HEK293 (cell line): ENCODE measurements around the gene TMEM88.

Source experiments
- BCL11B ChIP-seq: fragments of 450-650 bp; formaldehyde crosslinking; IDR thresholded peaks from 2 replicates; pipeline ENCODE4 v1.5.1; 2016; ENCODE audit warnings: low read depth, missing biosample characterization, missing genetic modification characterization
- CTCF ChIP-seq: fragments of 450-650 bp; formaldehyde crosslinking; IDR thresholded peaks from 2 replicates; pipeline ENCODE4 v1.5.1; 2016; ENCODE audit warnings: missing biosample characterization, missing genetic modification characterization
- FEZF1 ChIP-seq: fragments of 450-650 bp; formaldehyde crosslinking; IDR thresholded peaks from 2 replicates; pipeline ENCODE4 v1.5.1; 2016; ENCODE audit warnings: missing biosample characterization, missing genetic modification characterization
- PATZ1 ChIP-seq: fragments of 450-650 bp; formaldehyde crosslinking; IDR thresholded peaks from 2 replicates; pipeline ENCODE4 v1.5.1; 2016; ENCODE audit warnings: missing biosample characterization, missing genetic modification characterization
- PRDM6 ChIP-seq: fragments of 450-650 bp; formaldehyde crosslinking; IDR thresholded peaks from 2 replicates; pipeline ENCODE4 v1.5.1; 2017; ENCODE audit warnings: missing biosample characterization, missing genetic modification characterization
- SP7 ChIP-seq: fragments of 450-650 bp; formaldehyde crosslinking; IDR thresholded peaks from 2 replicates; pipeline ENCODE4 v1.5.1; 2016; ENCODE audit warnings: missing biosample characterization, missing genetic modification characterization
- YY2 ChIP-seq: fragments of 450-650 bp; formaldehyde crosslinking; IDR thresholded peaks from 2 replicates; pipeline ENCODE4 v1.5.1; 2016; ENCODE audit warnings: missing biosample characterization, missing genetic modification characterization
- ZBTB7A ChIP-seq: fragments of 450-650 bp; formaldehyde crosslinking; IDR thresholded peaks from 2 replicates; pipeline ENCODE4 v1.5.1; 2016; ENCODE audit warnings: low read depth, missing biosample characterization, missing genetic modification characterization
- ZBTB8A ChIP-seq: fragments of 450-650 bp; formaldehyde crosslinking; IDR thresholded peaks from 2 replicates; pipeline ENCODE4 v1.5.1; 2016; ENCODE audit warnings: missing biosample characterization, missing genetic modification characterization
- ZFP41 ChIP-seq: fragments of 450-650 bp; formaldehyde crosslinking; IDR thresholded peaks from 2 replicates; pipeline ENCODE4 v1.5.1; 2016; ENCODE audit warnings: missing biosample characterization, missing genetic modification characterization, borderline replicate concordance
- ZNF16 ChIP-seq: fragments of 450-650 bp; formaldehyde crosslinking; IDR thresholded peaks from 2 replicates; pipeline ENCODE4 v1.5.1; 2016; ENCODE audit warnings: low read depth, missing biosample characterization, missing genetic modification characterization
- ZNF174 ChIP-seq: fragments of 450-650 bp; formaldehyde crosslinking; IDR thresholded peaks from 2 replicates; pipeline ENCODE4 v1.5.0; 2017; ENCODE audit warnings: missing biosample characterization, mild to moderate bottlenecking, missing genetic modification characterization
- ZNF2 ChIP-seq: fragments of 450-650 bp; formaldehyde crosslinking; IDR thresholded peaks from 2 replicates; pipeline ENCODE4 v1.5.1; 2016; ENCODE audit warnings: missing biosample characterization, missing genetic modification characterization
- ZNF214 ChIP-seq: fragments of 450-650 bp; formaldehyde crosslinking; IDR thresholded peaks from 2 replicates; pipeline ENCODE4 v1.5.1; 2017; ENCODE audit warnings: missing biosample characterization, mild to moderate bottlenecking, missing genetic modification characterization, borderline replicate concordance
- ZNF274 ChIP-seq, 2 experiments: fragments of 200-500 bp in 1 of 2; fragments of 450-650 bp in 1 of 2; sonication (Bioruptor generic) in 1 of 2; formaldehyde crosslinking in 1 of 2; IDR thresholded peaks; 2 replicates each; pipeline versions ENCODE4 v1.5.1 to v1.6.1; 2014 to 2016; ENCODE audit warnings: borderline replicate concordance in 1 of 2, inconsistent platforms in 1 of 2, low read length in 1 of 2, missing biosample characterization in 1 of 2, missing genetic modification characterization in 1 of 2
- ZNF311 ChIP-seq: fragments of 450-650 bp; formaldehyde crosslinking; IDR thresholded peaks from 2 replicates; pipeline ENCODE4 v1.5.1; 2017; ENCODE audit warnings: missing biosample characterization, missing genetic modification characterization, borderline replicate concordance
- ZNF37A ChIP-seq: fragments of 450-650 bp; IDR thresholded peaks from 2 replicates; pipeline ENCODE4 v1.5.1; 2018; ENCODE audit warnings: missing biosample characterization, missing genetic modification characterization
- ZNF416 ChIP-seq: fragments of 450-650 bp; formaldehyde crosslinking; IDR thresholded peaks from 2 replicates; pipeline ENCODE4 v1.5.1; 2016; ENCODE audit warnings: missing biosample characterization, missing genetic modification characterization
- ZNF423 ChIP-seq: fragments of 450-650 bp; formaldehyde crosslinking; IDR thresholded peaks from 2 replicates; pipeline ENCODE4 v1.5.1; 2016; ENCODE audit warnings: missing biosample characterization, missing genetic modification characterization
- ZNF426 ChIP-seq: fragments of 450-650 bp; formaldehyde crosslinking; IDR thresholded peaks from 2 replicates; pipeline ENCODE4 v1.5.1; 2017; ENCODE audit warnings: missing biosample characterization, missing genetic modification characterization, mild to moderate bottlenecking, inconsistent platforms, moderate library complexity
- ZNF473 ChIP-seq: fragments of 450-650 bp; formaldehyde crosslinking; IDR thresholded peaks from 2 replicates; pipeline ENCODE4 v1.5.1; 2017; ENCODE audit warnings: missing biosample characterization, missing genetic modification characterization
- ZNF660 ChIP-seq: fragments of 450-650 bp; IDR thresholded peaks from 2 replicates; pipeline ENCODE4 v1.5.1; 2018; ENCODE audit warnings: missing biosample characterization, mild to moderate bottlenecking, missing genetic modification characterization
- ZNF76 ChIP-seq: fragments of 450-650 bp; formaldehyde crosslinking; IDR thresholded peaks from 2 replicates; pipeline ENCODE4; 2016; ENCODE audit warnings: low read depth, missing biosample characterization, missing genetic modification characterization, borderline replicate concordance
- ZSCAN30 ChIP-seq: fragments of 450-650 bp; IDR thresholded peaks from 2 replicates; pipeline ENCODE4 v1.5.1; 2018; ENCODE audit warnings: missing biosample characterization, mild to moderate bottlenecking, missing genetic modification characterization, moderate library complexity
- TF ChIP-seq, protein P1 (sequence below): fragments of 450-650 bp; formaldehyde crosslinking; IDR thresholded peaks from 2 replicates; pipeline ENCODE4 v1.5.1; 2016; ENCODE audit warnings: missing biosample characterization, missing genetic modification characterization
- TF ChIP-seq, protein P2 (sequence below): fragments of 450-650 bp; formaldehyde crosslinking; conservative IDR thresholded peaks from 2 replicates; pipeline ENCODE4 v1.5.1; 2016; ENCODE audit warnings: low read depth, missing biosample characterization, missing genetic modification characterization
- TF ChIP-seq, protein P3 (sequence below): fragments of 450-650 bp; formaldehyde crosslinking; IDR thresholded peaks from 2 replicates; pipeline ENCODE4 v1.5.1; 2016; ENCODE audit warnings: missing biosample characterization, missing genetic modification characterization

TMEM88 gene

DNA sequence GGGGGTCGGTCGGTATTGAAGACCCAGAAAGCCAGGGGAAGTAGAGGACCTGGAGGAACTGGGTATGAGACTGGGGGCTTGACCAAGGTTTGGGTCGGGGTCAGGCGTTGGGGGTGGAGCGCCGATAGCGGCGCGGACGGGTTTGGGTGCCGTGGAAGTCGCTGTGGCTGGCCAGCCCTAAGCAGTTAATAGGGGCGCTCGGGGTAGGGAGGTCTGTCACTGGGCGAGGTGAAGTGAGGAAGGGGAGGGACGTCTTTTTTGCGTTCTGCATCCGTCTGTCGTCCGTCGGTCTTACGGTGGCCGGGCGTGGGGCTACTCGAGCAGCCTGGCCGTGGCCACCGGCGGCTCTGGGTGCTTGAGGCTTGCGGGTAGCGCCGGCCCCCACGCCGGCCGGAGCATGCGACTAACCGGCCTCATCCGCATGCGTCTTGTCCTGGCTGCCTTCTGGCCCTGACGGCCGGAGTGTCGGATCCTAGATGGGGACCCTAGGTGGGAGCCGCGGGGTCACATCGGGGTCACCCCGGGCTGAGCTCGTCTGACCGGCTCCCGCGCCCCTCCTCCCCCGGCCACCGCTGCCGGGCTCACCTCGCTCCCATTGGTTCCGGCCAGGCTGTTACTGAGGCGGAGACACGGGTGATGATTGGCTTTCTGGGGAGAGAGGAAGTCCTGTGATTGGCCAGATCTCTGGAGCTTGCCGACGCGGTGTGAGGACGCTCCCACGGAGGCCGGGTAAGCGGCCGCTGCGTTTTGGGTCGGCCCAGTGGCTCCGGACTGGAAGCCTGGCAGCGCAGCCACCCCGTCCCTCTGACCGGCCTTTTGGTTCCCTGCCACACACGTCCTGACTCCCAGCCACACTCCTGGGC is 10.3 kb upstream of the TMEM88 start (continued):
- TF ChIP-seq ZNF311 (tag by site-specific recombination) (no peak), CTCF (tag by site-specific recombination) (0 out of 2 replicates have a peak, but pooled peaks have one; percentile 49), ZBTB8A (tag by site-specific recombination) (peak; percentile 43; the same call in 1 of the 2 replicates), ZNF37A (no peak), YY2 (no peak), ZBTB7A (peak; percentile 89), ZNF423 (peak; percentile 15; the same call in 1 of the 2 replicates), ZNF660 (tag by site-specific recombination) (no peak), ZNF76 (tag by site-specific recombination) (peak; percentile 12; the same call in 1 of the 2 replicates), PRDM6 (tag by site-specific recombination) (no peak), ZFP41 (tag by site-specific recombination) (no peak), ZNF274 (IDR thresholded peaks at IDR 0.05; ENCODE audit: low read length) (no peak), ZNF274 (tag by site-specific recombination; IDR thresholded peaks at IDR 0.05; ENCODE audit: borderline replicate concordance) (no peak), ZNF473 (no peak), ZNF174 (tag by site-specific recombination) (no peak), ZNF416 (tag by site-specific recombination) (no peak), PATZ1 (tag by site-specific recombination) (peak; percentile 80), SP7 (tag by site-specific recombination) (no peak), ZSCAN30 (no peak), ZNF426 (no peak), BCL11B (peak; percentile 95), ZNF2 (tag by site-specific recombination) (0 out of 2 replicates have a peak, but pooled peaks have one; percentile 11), ZNF214 (tag by site-specific recombination) (no peak), ZNF16 (tag by site-specific recombination) (no peak), FEZF1 (no peak)
- TF ChIP-seq, protein P1, sequence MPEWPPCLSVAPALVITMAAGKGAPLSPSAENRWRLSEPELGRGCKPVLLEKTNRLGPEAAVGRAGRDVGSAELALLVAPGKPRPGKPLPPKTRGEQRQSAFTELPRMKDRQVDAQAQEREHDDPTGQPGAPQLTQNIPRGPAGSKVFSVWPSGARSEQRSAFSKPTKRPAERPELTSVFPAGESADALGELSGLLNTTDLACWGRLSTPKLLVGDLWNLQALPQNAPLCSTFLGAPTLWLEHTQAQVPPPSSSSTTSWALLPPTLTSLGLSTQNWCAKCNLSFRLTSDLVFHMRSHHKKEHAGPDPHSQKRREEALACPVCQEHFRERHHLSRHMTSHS (tag by site-specific recombination) = no peak
- TF ChIP-seq, protein P2, sequence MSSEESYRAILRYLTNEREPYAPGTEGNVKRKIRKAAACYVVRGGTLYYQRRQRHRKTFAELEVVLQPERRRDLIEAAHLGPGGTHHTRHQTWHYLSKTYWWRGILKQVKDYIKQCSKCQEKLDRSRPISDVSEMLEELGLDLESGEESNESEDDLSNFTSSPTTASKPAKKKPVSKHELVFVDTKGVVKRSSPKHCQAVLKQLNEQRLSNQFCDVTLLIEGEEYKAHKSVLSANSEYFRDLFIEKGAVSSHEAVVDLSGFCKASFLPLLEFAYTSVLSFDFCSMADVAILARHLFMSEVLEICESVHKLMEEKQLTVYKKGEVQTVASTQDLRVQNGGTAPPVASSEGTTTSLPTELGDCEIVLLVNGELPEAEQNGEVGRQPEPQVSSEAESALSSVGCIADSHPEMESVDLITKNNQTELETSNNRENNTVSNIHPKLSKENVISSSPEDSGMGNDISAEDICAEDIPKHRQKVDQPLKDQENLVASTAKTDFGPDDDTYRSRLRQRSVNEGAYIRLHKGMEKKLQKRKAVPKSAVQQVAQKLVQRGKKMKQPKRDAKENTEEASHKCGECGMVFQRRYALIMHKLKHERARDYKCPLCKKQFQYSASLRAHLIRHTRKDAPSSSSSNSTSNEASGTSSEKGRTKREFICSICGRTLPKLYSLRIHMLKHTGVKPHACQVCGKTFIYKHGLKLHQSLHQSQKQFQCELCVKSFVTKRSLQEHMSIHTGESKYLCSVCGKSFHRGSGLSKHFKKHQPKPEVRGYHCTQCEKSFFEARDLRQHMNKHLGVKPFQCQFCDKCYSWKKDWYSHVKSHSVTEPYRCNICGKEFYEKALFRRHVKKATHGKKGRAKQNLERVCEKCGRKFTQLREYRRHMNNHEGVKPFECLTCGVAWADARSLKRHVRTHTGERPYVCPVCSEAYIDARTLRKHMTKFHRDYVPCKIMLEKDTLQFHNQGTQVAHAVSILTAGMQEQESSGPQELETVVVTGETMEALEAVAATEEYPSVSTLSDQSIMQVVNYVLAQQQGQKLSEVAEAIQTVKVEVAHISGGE (tag by site-specific recombination) = peak; percentile 37; the same call in 1 of the 2 replicates
- TF ChIP-seq, protein P3, sequence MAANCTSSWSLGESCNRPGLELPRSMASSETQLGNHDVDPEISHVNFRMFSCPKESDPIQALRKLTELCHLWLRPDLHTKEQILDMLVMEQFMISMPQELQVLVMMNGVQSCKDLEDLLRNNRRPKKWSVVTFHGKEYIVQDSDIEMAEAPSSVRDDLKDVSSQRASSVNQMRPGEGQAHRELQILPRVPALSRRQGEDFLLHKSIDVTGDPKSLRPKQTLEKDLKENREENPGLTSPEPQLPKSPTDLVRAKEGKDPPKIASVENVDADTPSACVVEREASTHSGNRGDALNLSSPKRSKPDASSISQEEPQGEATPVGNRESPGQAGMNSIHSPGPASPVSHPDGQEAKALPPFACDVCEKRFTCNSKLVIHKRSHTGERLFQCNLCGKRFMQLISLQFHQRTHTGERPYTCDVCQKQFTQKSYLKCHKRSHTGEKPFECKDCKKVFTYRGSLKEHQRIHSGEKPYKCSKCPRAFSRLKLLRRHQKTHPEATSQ (tag by site-specific recombination) = peak; percentile 36; the same call in 1 of the 2 replicates
